ENCODE data around the gene ADGRA3. TPM values are rescaled to one million over a fixed set of nuclear protein-coding genes. Genes with fewer than 3 reads are reported as not detected.

Gene ADGRA3
- total RNA-seq, 1 experiment from 2014 or later, result 56.5 TPM

DNA sequence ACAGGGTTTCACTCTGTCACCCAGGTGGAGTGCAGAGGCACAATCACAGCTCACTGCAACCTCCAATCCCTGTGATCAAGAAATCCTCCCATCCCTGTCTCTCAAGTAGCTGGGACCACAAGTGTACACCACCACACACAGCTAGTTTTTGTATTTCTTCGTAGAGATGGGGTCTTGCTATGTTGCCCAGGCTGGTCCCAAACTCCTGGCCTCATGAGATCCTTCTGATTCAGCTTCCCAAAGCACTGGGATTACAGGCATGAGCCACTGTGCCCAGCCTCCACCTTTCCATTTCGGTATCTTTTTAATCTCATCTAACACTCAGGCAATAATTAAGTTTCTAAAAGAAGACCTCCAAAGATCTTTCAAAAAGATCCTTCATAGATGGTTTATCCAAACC is 22.9 kb downstream of the ADGRA3 start:
- no peaks in the 10 kb centered on the region for H4K20me1 ChIP-seq (ENCODE audit: control insufficient read depth, insufficient read depth, insufficient read length)
- WGBS (ENCODE audit: extremely low coverage, insufficient read length, low lambda C conversion rate), result no CpG with 5 or more reads among the region's 2 CpGs
- no peak overlapping the region for H3K56ac ChIP-seq (ENCODE audit: insufficient read length, low read depth, low read length)
- no peak for DNase-seq
- no peak overlapping the region for H2BK120ac ChIP-seq (ENCODE audit: low read depth, low read length, poor library complexity, severe bottlenecking)
- no peak overlapping the region for H2BK5ac ChIP-seq (ENCODE audit: insufficient read length, low read length)
- H3K14ac ChIP-seq (ENCODE audit: insufficient read depth, low read length), result no peak overlapping the region
- peaks cover 6% of the 10 kb centered on the region; the same call in 1 of the 2 replicates for H3K4me1 ChIP-seq (ENCODE audit: insufficient read depth, low read length)
- H3K9me3 ChIP-seq (ENCODE audit: control insufficient read depth, low read depth, low read length), result no peaks in the 10 kb centered on the region
- peaks cover 24% of the 10 kb centered on the region; the same call in 1 of the 2 replicates for H3K79me2 ChIP-seq (ENCODE audit: insufficient read depth, low read length)
- H3K79me1 ChIP-seq (ENCODE audit: insufficient read depth, low read depth, low read length, poor library complexity, severe bottlenecking), result peaks cover 5% of the 10 kb centered on the region
- H3K23me2 ChIP-seq (ENCODE audit: insufficient read length, low read depth, low read length, poor library complexity, severe bottlenecking), result no peaks in the 10 kb centered on the region
- H2BK15ac ChIP-seq (ENCODE audit: low read depth, low read length), result no peak overlapping the region
- H4K5ac ChIP-seq (ENCODE audit: insufficient read length, low read depth, low read length), result no peak overlapping the region
- no peak overlapping the region for H2BK20ac ChIP-seq (ENCODE audit: low read depth, low read length, poor library complexity, severe bottlenecking)
- H2AK5ac ChIP-seq (ENCODE audit: insufficient read length, low read length), result no peak overlapping the region
- H3K4me1 Mint-ChIP-seq, result peaks cover 36 to 43% of the 10 kb centered on the region in 2 experiments
- H3K4ac ChIP-seq (ENCODE audit: low read depth, low read length), result no peak overlapping the region
- no peak overlapping the region for H4K8ac ChIP-seq (replicated peaks; ENCODE audit: insufficient read length, low read depth, low read length)
- no peak overlapping the region for H2AFZ ChIP-seq (ENCODE audit: low read length)
- no peak overlapping the region for H3K27ac ChIP-seq (ENCODE audit: insufficient read length, low read depth, low read length)
- H3K23ac ChIP-seq (ENCODE audit: insufficient read length, low read depth, low read length), result no peak overlapping the region
- no peak overlapping the region for H3T11ph ChIP-seq (ENCODE audit: low read length)
- TF ChIP-seq, protein P1, sequence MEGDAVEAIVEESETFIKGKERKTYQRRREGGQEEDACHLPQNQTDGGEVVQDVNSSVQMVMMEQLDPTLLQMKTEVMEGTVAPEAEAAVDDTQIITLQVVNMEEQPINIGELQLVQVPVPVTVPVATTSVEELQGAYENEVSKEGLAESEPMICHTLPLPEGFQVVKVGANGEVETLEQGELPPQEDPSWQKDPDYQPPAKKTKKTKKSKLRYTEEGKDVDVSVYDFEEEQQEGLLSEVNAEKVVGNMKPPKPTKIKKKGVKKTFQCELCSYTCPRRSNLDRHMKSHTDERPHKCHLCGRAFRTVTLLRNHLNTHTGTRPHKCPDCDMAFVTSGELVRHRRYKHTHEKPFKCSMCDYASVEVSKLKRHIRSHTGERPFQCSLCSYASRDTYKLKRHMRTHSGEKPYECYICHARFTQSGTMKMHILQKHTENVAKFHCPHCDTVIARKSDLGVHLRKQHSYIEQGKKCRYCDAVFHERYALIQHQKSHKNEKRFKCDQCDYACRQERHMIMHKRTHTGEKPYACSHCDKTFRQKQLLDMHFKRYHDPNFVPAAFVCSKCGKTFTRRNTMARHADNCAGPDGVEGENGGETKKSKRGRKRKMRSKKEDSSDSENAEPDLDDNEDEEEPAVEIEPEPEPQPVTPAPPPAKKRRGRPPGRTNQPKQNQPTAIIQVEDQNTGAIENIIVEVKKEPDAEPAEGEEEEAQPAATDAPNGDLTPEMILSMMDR (conservative IDR thresholded peaks at IDR 0.05), result no peak
- H2BK12ac ChIP-seq (ENCODE audit: insufficient read length, low read depth, low read length), result no peak overlapping the region
- H3K27me3 Mint-ChIP-seq (ENCODE audit: low read depth), result no peaks in the 10 kb centered on the region
- H3K9ac ChIP-seq (ENCODE audit: extremely low read depth, insufficient read length, low read length), result no peak overlapping the region
- H3K18ac ChIP-seq (ENCODE audit: insufficient read length, low read depth, low read length), result no peak overlapping the region
- no peak overlapping the region for H3K4me2 ChIP-seq (ENCODE audit: insufficient read depth, insufficient read length, low read length)
- no peak overlapping the region for H4K91ac ChIP-seq (ENCODE audit: insufficient read length, low read depth, low read length)
- no peaks in the 10 kb centered on the region for H3K9me3 Mint-ChIP-seq
- H3K27me3 ChIP-seq (ENCODE audit: insufficient read depth, low read length), result no peaks in the 10 kb centered on the region
- peaks cover 2 to 10% (median 10%) of the 10 kb centered on the region in 3 experiments; a peak in 5 of 7 replicates for H3K36me3 Mint-ChIP-seq (ENCODE audit: insufficient read depth in 1 of 3, low read depth in 3 of 3)
- no peak overlapping the region for H3K4me3 Mint-ChIP-seq
- peak overlapping the region in 1 of 3 experiments; percentile 16; a peak in 1 of 7 replicates for H3K27ac Mint-ChIP-seq

Data from H9 (cell line).